Neuronal stem cell (in vitro differentiated cells): ENCODE measurements around the gene CACNA1C.

ENCODE experiments used
- DNase-seq: peaks from one replicate; pipeline ENCODE4 v3.0.0-alpha.2; 2013; ENCODE audit warnings: low spot score
- H2AFZ ChIP-seq: one replicate; pipeline ENCODE4 v1.6.1; 2013; ENCODE audit warnings: mild to moderate bottlenecking, low read length, inconsistent platforms
- H2AK5ac ChIP-seq: 2 replicates; pipeline ENCODE4 v1.6.1; 2013; ENCODE audit warnings: low read depth, mild to moderate bottlenecking, inconsistent platforms, low read length, moderate library complexity, mixed read lengths
- H2BK120ac ChIP-seq: 2 replicates; pipeline ENCODE4 v1.6.1; 2013; ENCODE audit warnings: low read depth, mild to moderate bottlenecking, inconsistent platforms, low read length, moderate library complexity, mixed read lengths
- H2BK12ac ChIP-seq: one replicate; pipeline ENCODE4 v1.6.1; 2013; ENCODE audit warnings: low read length, inconsistent platforms
- H2BK15ac ChIP-seq: 2 replicates; pipeline ENCODE4 v1.6.1; 2013; ENCODE audit warnings: mild to moderate bottlenecking, low read length, inconsistent platforms, mixed read lengths
- H2BK5ac ChIP-seq: one replicate; pipeline ENCODE4 v1.6.1; 2013; ENCODE audit warnings: inconsistent platforms, mild to moderate bottlenecking, low read length, moderate library complexity
- H3K14ac ChIP-seq: one replicate; pipeline ENCODE4 v1.6.1; 2013; ENCODE audit warnings: low read length, inconsistent platforms
- H3K18ac ChIP-seq: 2 replicates; pipeline ENCODE4 v1.6.1; 2013; ENCODE audit warnings: low read length, inconsistent platforms
- H3K23ac ChIP-seq: 2 replicates; pipeline ENCODE4 v1.6.1; 2013; ENCODE audit warnings: low read depth, mild to moderate bottlenecking, mixed read lengths, low read length, inconsistent platforms; ENCODE audit not compliant: poor library complexity
- H3K27ac ChIP-seq: replicated peaks from 3 replicates; pipeline ENCODE4 v1.5.1; 2013; ENCODE audit warnings: low read length, inconsistent platforms
- H3K27me3 ChIP-seq, 3 experiments: 2 replicates each; pipeline ENCODE4 v1.6.1; 2013; ENCODE audit warnings: low read length in 3 of 3, mild to moderate bottlenecking in 2 of 3, inconsistent platforms in 1 of 3, low read depth in 1 of 3, mixed read lengths in 1 of 3, moderate library complexity in 1 of 3; ENCODE audit not compliant: control insufficient read depth in 3 of 3, insufficient read depth in 3 of 3
- H3K36me3 ChIP-seq, 2 donors: replicated peaks in 1 of 2; 2 replicates each; pipeline ENCODE4 v1.6.1; 2013; ENCODE audit warnings: low read length in 2 of 2; ENCODE audit not compliant: control insufficient read depth in 2 of 2, insufficient read depth in 2 of 2
- H3K4ac ChIP-seq: 2 replicates; pipeline ENCODE4 v1.6.1; 2013; ENCODE audit warnings: inconsistent platforms, mild to moderate bottlenecking, low read length, moderate library complexity
- H3K4me1 ChIP-seq, 2 donors: 1 replicate in 1 of 2; 2 replicates in 1 of 2; pipeline ENCODE4 v1.6.1; 2013; ENCODE audit warnings: low read length in 2 of 2, low read depth in 1 of 2; ENCODE audit not compliant: control insufficient read depth in 2 of 2, insufficient read depth in 1 of 2
- H3K4me2 ChIP-seq: one replicate; pipeline ENCODE4 v1.6.1; 2013; ENCODE audit warnings: mild to moderate bottlenecking, low read length, inconsistent platforms; ENCODE audit not compliant: insufficient read depth, poor library complexity, severe bottlenecking
- H3K4me3 ChIP-seq, 2 donors: 2 replicates each; pipeline ENCODE4 v1.5.1; 2013; ENCODE audit warnings: low read length in 2 of 2, mild to moderate bottlenecking in 2 of 2, inconsistent platforms in 1 of 2, moderate library complexity in 1 of 2
- H3K79me1 ChIP-seq: one replicate; pipeline ENCODE4 v1.6.1; 2013; ENCODE audit warnings: low read depth, mild to moderate bottlenecking, inconsistent platforms, low read length, moderate library complexity
- H3K9ac ChIP-seq: one replicate; pipeline ENCODE4 v1.6.1; 2013; ENCODE audit warnings: mild to moderate bottlenecking, low read depth, low read length, inconsistent platforms; ENCODE audit not compliant: poor library complexity
- H3K9me3 ChIP-seq, 2 donors: replicated peaks in 1 of 2; 2 replicates each; pipeline versions ENCODE3 to v1.6.1; 2013; ENCODE audit warnings: low read length in 2 of 2, mild to moderate bottlenecking in 2 of 2, inconsistent platforms in 1 of 2, low read depth in 1 of 2, mixed read lengths in 1 of 2, moderate library complexity in 1 of 2; ENCODE audit not compliant: control insufficient read depth in 2 of 2, insufficient read depth in 1 of 2
- H4K8ac ChIP-seq: one replicate; pipeline ENCODE4 v1.6.1; 2013; ENCODE audit warnings: low read depth, mild to moderate bottlenecking, inconsistent platforms, low read length, moderate library complexity
- H4K91ac ChIP-seq: one replicate; pipeline ENCODE4 v1.6.1; 2013; ENCODE audit warnings: low read length, low read depth, mild to moderate bottlenecking, inconsistent platforms; ENCODE audit not compliant: poor library complexity
- WGBS, 2 donors: extraction: QIAGEN DNeasy Blood & Tissue Kit; methylation state at CpG; one replicate each; pipeline ENCODE4 v1.1.7; 2013; ENCODE audit warnings: missing lambda C conversion rate in 2 of 2, mixed read lengths in 1 of 2; ENCODE audit not compliant: insufficient read length in 2 of 2, insufficient replicate concordance in 1 of 2; ENCODE audit errors: extremely low coverage in 2 of 2; 5-methylcytosine and 5-hydroxymethylcytosine counted together

CACNA1C gene

DNA sequence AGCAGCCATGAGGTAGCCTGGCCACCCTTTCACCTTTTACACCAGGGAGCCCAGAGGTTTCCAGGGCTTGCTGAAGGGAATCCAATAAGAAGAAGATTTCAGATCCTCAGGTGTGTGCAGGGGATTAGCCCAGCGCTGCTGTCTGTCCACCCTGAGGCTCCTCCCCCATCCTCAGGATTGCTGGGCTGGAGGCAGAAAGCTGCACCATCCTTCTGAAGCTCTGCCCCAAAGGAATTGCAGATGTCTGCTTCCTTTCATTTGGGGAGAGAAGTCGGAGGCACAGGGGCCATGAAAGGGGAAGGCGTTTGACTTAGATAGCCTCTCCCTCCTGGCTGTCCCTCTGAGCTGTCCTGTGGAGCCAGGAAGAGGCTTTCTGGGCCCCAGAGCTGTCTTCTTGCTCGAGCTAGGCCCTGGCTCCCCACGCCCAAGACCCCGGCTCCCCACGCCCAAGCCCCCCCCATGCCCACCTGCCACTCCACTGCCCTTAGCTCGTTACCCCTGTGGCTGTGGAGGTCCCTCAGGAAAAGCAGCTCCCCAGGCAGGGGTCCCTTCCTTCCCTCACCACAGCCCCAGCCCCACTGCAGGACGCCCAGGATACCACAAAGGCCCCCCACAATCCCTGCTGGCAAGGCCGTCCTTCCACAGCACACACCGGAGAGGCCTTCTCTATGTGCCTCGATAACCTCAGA lies 359.0 kb downstream of the CACNA1C start:
- Histone ChIP-seq H2BK15ac (no peak overlapping the region), H2AFZ (no peak overlapping the region), H3K79me1 (no peaks in the 10 kb centered on the region), H2BK120ac (peak overlapping the region; percentile 24), H3K23ac (no peak overlapping the region), H4K8ac (no peak overlapping the region), H3K4me2 (no peak overlapping the region), H3K9me3 (no peaks in the 10 kb centered on the region), H3K27ac (no peak overlapping the region), H3K4me1 (peaks cover 0 to 10% of the 10 kb centered on the region in 2 donors), H4K91ac (no peak overlapping the region), H2BK12ac (peak overlapping the region; percentile 16), H3K36me3 (no peaks in the 10 kb centered on the region), H2AK5ac (peak overlapping the region; percentile 81), H3K9ac (no peak overlapping the region), H2BK5ac (no peak overlapping the region), H3K27me3 (peaks cover 0 to 9% (median 0%) of the 10 kb centered on the region in 3 experiments), H3K14ac (no peak overlapping the region), H3K4ac (no peak overlapping the region), H3K4me3 (no peak overlapping the region), H3K18ac (peak overlapping the region; percentile 85)
- no peak for DNase-seq
- no CpG with 5 or more reads among the region's 12 CpGs for WGBS, 2 donors

DNA sequence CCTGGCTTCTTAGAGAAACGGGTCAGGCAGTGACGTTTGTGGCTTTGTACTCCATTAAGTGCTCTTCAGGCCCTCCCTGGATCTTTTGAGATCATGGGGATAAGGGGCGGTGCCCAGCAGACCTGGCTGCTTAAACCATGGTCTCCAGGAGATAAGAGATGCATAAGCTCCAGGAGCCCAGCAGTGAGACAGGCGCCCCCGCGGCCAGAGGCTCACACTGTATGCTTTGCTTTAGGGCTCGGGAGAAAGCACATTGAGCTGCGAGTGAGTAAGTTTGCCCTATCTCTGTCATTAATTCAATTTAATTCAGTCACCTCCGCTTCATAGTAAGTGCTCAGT lies 359.5 kb downstream of the CACNA1C start:
- H2BK15ac ChIP-seq, result no peak overlapping the region
- peak overlapping the region; percentile 81 for H2AK5ac ChIP-seq
- no peak overlapping the region for H3K4me2 ChIP-seq
- no peaks in the 10 kb centered on the region for H3K9me3 ChIP-seq
- H3K27me3 ChIP-seq, result peaks cover 0 to 9% (median 0%) of the 10 kb centered on the region in 3 experiments
- H3K36me3 ChIP-seq, result no peaks in the 10 kb centered on the region
- H4K91ac ChIP-seq, result no peak overlapping the region
- H3K4me3 ChIP-seq, result no peak overlapping the region
- no peak overlapping the region for H3K23ac ChIP-seq
- H3K27ac ChIP-seq, result no peak overlapping the region
- H2BK12ac ChIP-seq, result peak overlapping the region; percentile 16
- H3K4ac ChIP-seq, result no peak overlapping the region
- no peak overlapping the region for H2BK5ac ChIP-seq
- DNase-seq, result no peak
- H2AFZ ChIP-seq, result no peak overlapping the region
- H3K9ac ChIP-seq, result no peak overlapping the region
- H3K14ac ChIP-seq, result no peak overlapping the region
- no peak overlapping the region for H4K8ac ChIP-seq
- H3K18ac ChIP-seq, result peak overlapping the region; percentile 85
- no CpG with 5 or more reads among the region's 9 CpGs for WGBS, 2 donors
- H3K79me1 ChIP-seq, result no peaks in the 10 kb centered on the region
- H3K4me1 ChIP-seq, result peaks cover 0 to 10% of the 10 kb centered on the region in 2 donors
- peak overlapping the region; percentile 24 for H2BK120ac ChIP-seq

DNA sequence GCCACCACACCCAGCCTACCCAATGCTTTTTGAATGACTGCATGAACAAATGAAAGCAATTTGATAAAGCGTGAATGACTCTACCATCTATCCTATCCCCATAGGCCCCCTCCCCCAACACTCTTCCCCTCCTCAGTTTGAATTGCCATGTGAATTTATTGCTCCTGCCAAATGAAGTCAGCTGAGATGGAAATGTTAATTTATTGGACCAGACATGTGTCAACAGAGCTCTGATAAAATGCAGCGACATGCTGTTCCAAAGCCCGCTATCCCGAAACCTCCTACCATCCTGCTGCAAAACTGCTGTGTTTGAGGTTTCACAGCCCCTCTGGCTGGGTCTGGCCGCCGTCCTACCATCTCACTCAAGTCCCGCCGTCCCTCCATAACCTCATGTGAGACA lies 360.5 kb downstream of the CACNA1C start:
- no peaks in the 10 kb centered on the region for H3K9me3 ChIP-seq
- no peak overlapping the region for H4K91ac ChIP-seq
- no peak overlapping the region for H2AFZ ChIP-seq
- H2BK15ac ChIP-seq, result no peak overlapping the region
- no peaks in the 10 kb centered on the region for H3K36me3 ChIP-seq
- H3K4me3 ChIP-seq, result no peak overlapping the region
- H3K4me1 ChIP-seq, result peaks cover 0 to 10% of the 10 kb centered on the region in 2 donors
- no peak overlapping the region for H3K4me2 ChIP-seq
- no peak overlapping the region for H2BK12ac ChIP-seq
- H2AK5ac ChIP-seq, result no peak overlapping the region
- peaks cover 0 to 9% (median 0%) of the 10 kb centered on the region in 3 experiments for H3K27me3 ChIP-seq
- WGBS, 2 donors, result no CpG with 5 or more reads among the region's 8 CpGs
- no peak overlapping the region for H3K27ac ChIP-seq
- no peaks in the 10 kb centered on the region for H3K79me1 ChIP-seq
- no peak overlapping the region for H2BK120ac ChIP-seq
- H3K23ac ChIP-seq, result no peak overlapping the region
- no peak overlapping the region for H2BK5ac ChIP-seq
- H3K14ac ChIP-seq, result no peak overlapping the region
- H3K9ac ChIP-seq, result no peak overlapping the region
- no peak overlapping the region for H3K18ac ChIP-seq
- no peak overlapping the region for H3K4ac ChIP-seq
- no peak for DNase-seq
- no peak overlapping the region for H4K8ac ChIP-seq

DNA sequence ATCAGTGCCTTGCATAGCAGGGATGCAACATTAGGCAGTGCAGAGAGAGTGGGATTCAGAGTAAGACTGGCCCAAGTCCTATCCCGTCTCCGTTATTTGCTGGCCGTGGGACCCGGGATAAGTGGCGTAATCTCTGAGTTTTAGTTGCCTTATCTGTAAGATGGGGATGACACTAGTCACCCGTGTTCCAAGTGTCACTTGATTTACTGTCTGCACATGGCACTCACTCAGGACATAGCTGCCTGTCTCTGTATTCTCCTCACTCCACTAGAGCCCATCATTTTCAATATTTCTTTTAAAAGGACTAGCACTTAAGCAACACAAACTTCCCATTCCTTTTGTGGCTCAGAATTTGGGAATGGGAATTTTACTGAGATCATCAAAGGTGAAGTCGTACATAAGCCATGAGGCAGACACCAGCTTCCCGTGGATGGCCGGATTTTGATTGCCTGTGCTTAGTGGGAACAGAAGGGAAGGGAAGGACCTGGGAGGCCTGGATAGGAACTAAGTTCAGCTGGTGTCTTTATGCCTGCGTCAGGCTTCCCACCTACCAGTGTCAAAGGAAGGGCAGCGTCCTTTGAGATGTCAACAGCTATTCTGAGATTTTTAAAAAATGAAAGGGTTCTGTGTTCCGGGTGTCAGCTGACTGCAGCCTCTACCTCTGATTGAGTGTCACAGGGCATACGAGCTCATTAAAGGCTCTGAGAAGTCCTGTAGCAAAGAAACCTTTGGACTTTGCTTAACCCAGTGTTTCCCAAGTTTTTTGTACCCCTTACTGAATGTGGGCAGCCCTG lies 361.4 kb downstream of the CACNA1C start:
- H2BK15ac ChIP-seq, result no peak overlapping the region
- no peak overlapping the region for H3K4me2 ChIP-seq
- H3K4ac ChIP-seq, result no peak overlapping the region
- peaks cover 0 to 10% of the 10 kb centered on the region in 2 donors for H3K4me1 ChIP-seq
- no peak overlapping the region for H3K4me3 ChIP-seq
- WGBS, 2 donors, result no CpG with 5 or more reads among the region's 13 CpGs
- no peak overlapping the region for H3K18ac ChIP-seq
- DNase-seq, result no peak
- H3K14ac ChIP-seq, result no peak overlapping the region
- H2BK12ac ChIP-seq, result no peak overlapping the region
- H2BK5ac ChIP-seq, result peak overlapping the region; percentile 11
- H2BK120ac ChIP-seq, result no peak overlapping the region
- no peak overlapping the region for H3K9ac ChIP-seq
- H2AFZ ChIP-seq, result no peak overlapping the region
- H3K79me1 ChIP-seq, result no peaks in the 10 kb centered on the region
- H3K9me3 ChIP-seq, result no peaks in the 10 kb centered on the region
- H4K91ac ChIP-seq, result no peak overlapping the region
- H3K36me3 ChIP-seq, result no peaks in the 10 kb centered on the region
- no peak overlapping the region for H3K27ac ChIP-seq
- peaks cover 0 to 9% (median 0%) of the 10 kb centered on the region in 3 experiments for H3K27me3 ChIP-seq
- H4K8ac ChIP-seq, result no peak overlapping the region
- H3K23ac ChIP-seq, result no peak overlapping the region
- no peak overlapping the region for H2AK5ac ChIP-seq
